ENCODE measurements around the gene AGMO.

Gene AGMO

GRCh38 chr7:15389073-15389472 is 172.7 kb downstream of the AGMO start:
- DNase-seq, result no peak

GRCh38 chr7:15378494-15379145 is 183.2 kb downstream of the AGMO start:
- no peak for DNase-seq

GRCh38 chr7:15376600-15376999 is 185.2 kb downstream of the AGMO start:
- no peak for DNase-seq

GRCh38 chr7:15370441-15370840 is 191.4 kb downstream of the AGMO start:
- no peak for DNase-seq

GRCh38 chr7:15368653-15369052 is 193.2 kb downstream of the AGMO start:
- DNase-seq, result no peak

GRCh38 chr7:15367897-15368296 is 193.9 kb downstream of the AGMO start:
- DNase-seq, result no peak

GRCh38 chr7:15358112-15358511 is 203.7 kb downstream of the AGMO start:
- no peak for DNase-seq

- no peak for DNase-seq
Measured at GRCh38 chr7:15352421-15353206, 209.2 kb downstream of the AGMO start.

GRCh38 chr7:15345216-15345615 is 216.6 kb downstream of the AGMO start:
- no peak for DNase-seq

GRCh38 chr7:15341817-15342216 is 220.0 kb downstream of the AGMO start:
- no peak for DNase-seq

GRCh38 chr7:15336146-15336545 is 225.7 kb downstream of the AGMO start:
- no peak for DNase-seq

GRCh38 chr7:15335390-15335789 is 226.4 kb downstream of the AGMO start:
- no peak for DNase-seq

GRCh38 chr7:15334536-15335263 is 227.1 kb downstream of the AGMO start:
- DNase-seq, result no peak

GRCh38 chr7:15332956-15333355 is 228.9 kb downstream of the AGMO start:
- no peak for DNase-seq

GRCh38 chr7:15330943-15331342 is 230.9 kb downstream of the AGMO start:
- no peak for DNase-seq

GRCh38 chr7:15327001-15327400 is 234.8 kb downstream of the AGMO start:
- no peak for DNase-seq

- no peak for DNase-seq
Measured at GRCh38 chr7:15326044-15326644, 235.7 kb downstream of the AGMO start.

GRCh38 chr7:15323550-15323949 is 238.3 kb downstream of the AGMO start:
- DNase-seq, result no peak

GRCh38 chr7:15317215-15317614 is 244.6 kb downstream of the AGMO start:
- DNase-seq, result no peak

- no peak for DNase-seq
Measured at GRCh38 chr7:15315678-15316077, 246.1 kb downstream of the AGMO start.

GRCh38 chr7:15314922-15315321 is 246.9 kb downstream of the AGMO start:
- DNase-seq, result no peak

GRCh38 chr7:15313361-15313760 is 248.5 kb downstream of the AGMO start:
- DNase-seq, result no peak

- DNase-seq, result no peak
Measured at GRCh38 chr7:15309872-15310271, 251.9 kb downstream of the AGMO start.

GRCh38 chr7:15308821-15309220 is 253.0 kb downstream of the AGMO start:
- DNase-seq, result no peak
